LNCaP clone FGC (cell line): Measurements from ENCODE around the gene SHROOM3.

ENCODE experiments used
- DNase-seq: peaks from one replicate; pipeline ENCODE4 v3.0.0-alpha.2; 2011; ENCODE audit warnings: low read depth
- H3K4me3 ChIP-seq: 2 replicates; pipeline ENCODE4 v1.5.1; 2011; ENCODE audit warnings: mild to moderate bottlenecking, low read depth, low read length, control low read depth
- CTCF ChIP-seq: IDR thresholded peaks from 2 replicates; pipeline ENCODE4 v1.5.1; 2012; ENCODE audit warnings: mild to moderate bottlenecking; ENCODE audit not compliant: control insufficient read depth, insufficient read depth; ENCODE audit errors: extremely low read depth

Gene SHROOM3

GRCh38 chr4:76626686-76627465 lies 191.8 kb downstream of the SHROOM3 start:
- no peak overlapping the region for H3K4me3 ChIP-seq
- TF ChIP-seq CTCF, result no peak
- DNase-seq, result no peak

GRCh38 chr4:76628251-76628650 lies 193.2 kb downstream of the SHROOM3 start:
- no peak for DNase-seq
- TF ChIP-seq CTCF, result no peak
- H3K4me3 ChIP-seq, result no peak overlapping the region

- no peak for DNase-seq
- no peak for TF ChIP-seq CTCF
- no peak overlapping the region for H3K4me3 ChIP-seq
These were observed 195.7 kb downstream of the SHROOM3 start for GRCh38 chr4:76630741-76631140.

GRCh38 chr4:76634220-76634619 lies 199.2 kb downstream of the SHROOM3 start:
- no peak overlapping the region for H3K4me3 ChIP-seq
- DNase-seq, result no peak
- TF ChIP-seq CTCF, result no peak

GRCh38 chr4:76637712-76638361 lies 202.8 kb downstream of the SHROOM3 start:
- TF ChIP-seq CTCF, result no peak
- no peak overlapping the region for H3K4me3 ChIP-seq
- no peak for DNase-seq

GRCh38 chr4:76639288-76639687 lies 204.3 kb downstream of the SHROOM3 start:
- TF ChIP-seq CTCF, result no peak
- DNase-seq, result no peak
- H3K4me3 ChIP-seq, result no peak overlapping the region

- no peak for TF ChIP-seq CTCF
- peak; percentile 54 for DNase-seq
These were observed 205.4 kb downstream of the SHROOM3 start for GRCh38 chr4:76640353-76640910.

More at GRCh38 chr4:76640353-76640910, 205.4 kb downstream of the SHROOM3 start:
- no peak overlapping the region for H3K4me3 ChIP-seq
